Measurements from ENCODE around the gene DNAJC28. TPM values are rescaled to one million over a fixed set of nuclear protein-coding genes. Genes with fewer than 3 reads are reported as not detected.

Gene DNAJC28
- total and polyA plus RNA-seq, 2 experiments from 2014 or later = 5.0 to 6.6 TPM

- Histone ChIP-seq H3K4me1 (ENCODE audit: insufficient read depth) (no peaks in the 10 kb centered on the region), H3K36me3 (ENCODE audit: insufficient read depth) (no peaks in the 10 kb centered on the region), H2AFZ (no peak overlapping the region), H4K20me1 (replicated peaks; ENCODE audit: insufficient read depth) (peaks cover 6% of the 10 kb centered on the region), H3K27ac (ENCODE audit: low read depth) (no peak overlapping the region), H3F3A (replicated peaks; ENCODE audit: low read depth) (no peaks in the 10 kb centered on the region), H3K9me2 (ENCODE audit: insufficient read depth) (no peaks in the 10 kb centered on the region), H3K79me2 (replicated peaks; ENCODE audit: insufficient read depth) (peaks cover 36% of the 10 kb centered on the region), H3K4me3 (no peak overlapping the region), H3K4me2 (no peak overlapping the region), H3K27me3 (ENCODE audit: insufficient read depth) (no peaks in the 10 kb centered on the region)
- ATAC-seq (no peak), DNase-seq (ENCODE audit: low spot score) (no peak)
- Mint-ChIP-seq H3K27ac (no peak overlapping the region), H3K4me3 (no peak overlapping the region), H3K9me3 (no peaks in the 10 kb centered on the region), H3K36me3 (ENCODE audit: low read depth) (no peaks in the 10 kb centered on the region), H3K27me3 (ENCODE audit: insufficient read depth, low read depth, poor library complexity) (peaks cover 4% of the 10 kb centered on the region), H3K4me1 (no peaks in the 10 kb centered on the region)
- no peak for TF ChIP-seq POLR2AphosphoS5 (IDR thresholded peaks at IDR 0.05; ENCODE audit: low read depth)
- no peak for TF ChIP-seq STAT1 (IDR thresholded peaks at IDR 0.05; ENCODE audit: unreplicated experiment)
- TF ChIP-seq CREB1 (CRISPR knock-in tag; IDR thresholded peaks at IDR 0.05; ENCODE audit: low read depth) = no peak
- no peak for TF ChIP-seq ETS1 (IDR thresholded peaks at IDR 0.05)
- no peak for TF ChIP-seq JUNB (IDR thresholded peaks at IDR 0.05; ENCODE audit: unreplicated experiment)
- TF ChIP-seq ZNF462 (CRISPR knock-in tag; IDR thresholded peaks at IDR 0.05) = no peak
- no peak for TF ChIP-seq EZH2 (IDR thresholded peaks at IDR 0.05; ENCODE audit: low read depth, unreplicated experiment)
- no peak for TF ChIP-seq CTCF (conservative IDR thresholded peaks at IDR 0.05; ENCODE audit: low read depth in 2 of 2)
- no peak for TF ChIP-seq ZNF331 (CRISPR knock-in tag; IDR thresholded peaks at IDR 0.05; ENCODE audit: low read depth)
- TF ChIP-seq ZNF114 (CRISPR knock-in tag; IDR thresholded peaks at IDR 0.05) = no peak
- no peak for TF ChIP-seq REST (IDR thresholded peaks at IDR 0.05; ENCODE audit: unreplicated experiment)
- no peak for TF ChIP-seq EZH2phosphoT487 (IDR thresholded peaks at IDR 0.05; ENCODE audit: unreplicated experiment)
- TF ChIP-seq NANOG (IDR thresholded peaks at IDR 0.05; ENCODE audit: borderline replicate concordance) = no peak
Measured at GRCh38 chr21:33470701-33471100, 20.8 kb downstream of the DNAJC28 start.
